T-helper 9 cell (primary cell): ENCODE measurements around the gene PTS.

Source experiments
- DNase-seq: peaks from one replicate; pipeline ENCODE4 v3.0.0-alpha.2; 2020

Gene PTS

DNA sequence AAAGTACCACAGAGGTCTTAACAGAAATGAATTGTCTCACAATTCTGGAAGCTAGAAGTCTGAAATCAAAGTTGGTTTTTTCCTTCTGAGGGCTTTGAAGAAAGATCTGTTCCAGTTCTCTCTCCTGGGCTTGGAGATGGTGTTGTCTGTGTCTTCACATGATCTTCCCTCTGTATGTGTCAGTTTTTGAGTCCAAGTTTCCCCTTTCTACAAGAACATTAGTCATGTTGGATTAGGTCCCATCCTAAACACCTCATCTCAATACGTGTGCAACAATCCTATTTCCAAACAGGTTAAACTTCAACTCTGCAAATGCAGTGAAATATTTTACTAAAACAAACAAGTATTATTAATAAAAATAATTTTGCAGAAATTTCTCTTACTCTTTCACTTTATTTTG is 3.1 kb upstream of the PTS start:
- DNase-seq, result no peak

DNA sequence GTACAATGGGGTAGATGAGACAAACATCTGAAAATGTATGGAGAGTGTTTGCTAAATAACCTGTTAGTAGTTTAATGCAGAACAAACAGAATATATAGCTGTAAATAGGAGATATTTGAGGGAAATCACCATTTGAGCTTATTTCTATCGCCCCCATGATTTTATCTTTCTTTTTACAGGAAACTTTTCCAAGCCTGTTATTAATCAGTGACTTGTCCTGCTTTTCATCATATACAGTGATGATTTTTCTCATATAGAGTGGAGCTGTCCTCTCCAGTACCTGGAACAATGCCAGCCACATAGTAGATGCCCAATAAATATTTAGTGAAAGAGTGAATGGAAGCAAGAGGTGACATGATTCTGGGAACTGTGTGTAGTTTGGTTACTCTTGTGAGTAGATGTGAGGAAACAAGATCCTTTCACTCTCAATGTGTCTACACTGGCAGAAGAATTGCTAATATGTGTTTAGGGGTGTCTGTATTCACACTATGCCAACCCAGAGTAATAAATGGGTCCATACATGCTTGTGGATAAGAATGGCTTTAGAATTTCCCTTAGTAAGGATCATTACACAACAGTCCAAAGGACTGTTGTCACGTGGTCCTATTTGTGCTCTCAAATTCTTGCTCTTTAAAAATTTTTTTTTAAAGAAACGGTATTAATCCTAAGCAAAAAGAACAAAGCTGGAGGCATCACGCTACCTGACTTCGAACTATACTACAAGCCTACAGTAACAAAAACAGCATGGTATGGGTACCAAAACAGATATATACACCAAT is 2.3 kb upstream of the PTS start:
- no peak for DNase-seq

DNA sequence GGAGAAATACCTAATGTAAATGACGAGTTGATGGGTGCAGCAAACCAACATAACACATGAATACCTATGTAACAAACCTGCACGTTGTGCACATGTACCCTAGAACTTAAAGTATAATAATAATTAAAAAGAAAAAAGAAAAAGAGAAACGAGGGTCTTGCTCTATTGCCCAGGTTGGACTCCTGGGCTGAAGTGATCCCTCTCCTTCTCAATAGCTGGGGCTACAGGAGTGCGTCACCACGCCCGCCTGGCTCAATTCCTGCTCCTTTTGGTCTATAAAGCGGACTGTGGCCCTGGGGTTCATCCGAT is 521 bp upstream of the PTS start:
- no peak for DNase-seq

DNA sequence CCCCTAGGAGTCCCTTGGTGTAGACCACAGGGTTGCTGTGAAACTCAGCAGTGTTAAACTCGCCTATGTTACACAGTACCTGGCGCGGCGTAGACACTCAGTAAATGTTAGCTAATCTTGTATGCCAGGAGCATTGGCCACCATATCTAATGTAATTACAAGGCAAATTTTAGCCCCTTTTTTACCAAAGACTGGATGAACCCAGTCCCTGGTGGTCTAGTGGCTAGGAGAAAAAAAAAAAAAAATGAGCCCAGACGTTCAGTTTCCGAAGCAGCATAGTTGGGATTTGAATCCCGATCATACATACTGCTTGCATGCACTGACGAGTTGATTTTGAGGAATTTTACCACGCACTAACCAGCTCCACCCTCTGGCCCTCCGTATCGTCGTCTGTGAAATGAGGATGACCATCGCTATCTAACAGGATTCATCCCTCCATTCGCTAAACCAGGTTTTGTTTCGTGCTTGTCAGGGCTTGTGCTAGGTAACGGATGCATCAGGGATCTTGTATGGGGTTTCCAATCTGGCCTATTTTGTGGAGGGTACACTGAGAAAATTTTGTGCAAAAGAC is 688 bp downstream of the PTS start:
- DNase-seq, result no peak

DNA sequence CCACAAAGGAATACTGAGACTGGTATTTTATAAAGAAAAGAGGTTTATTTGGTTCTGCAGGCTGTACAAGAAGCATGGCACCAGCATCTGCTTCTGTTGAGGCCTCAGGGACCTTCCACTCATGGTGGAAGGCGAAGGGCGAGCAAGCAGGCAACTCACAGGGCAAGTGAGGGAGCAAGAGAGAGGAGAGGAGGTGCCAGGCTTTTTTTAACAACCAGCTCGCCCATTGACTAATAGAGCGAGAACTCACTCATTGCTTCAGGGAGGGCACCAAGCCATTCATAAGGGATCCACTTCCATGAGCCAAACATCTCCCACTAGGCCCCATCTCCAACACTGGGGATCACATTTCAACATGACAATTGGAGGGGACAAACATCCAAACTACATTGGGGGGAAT is 1.2 kb downstream of the PTS start:
- no peak for DNase-seq

DNA sequence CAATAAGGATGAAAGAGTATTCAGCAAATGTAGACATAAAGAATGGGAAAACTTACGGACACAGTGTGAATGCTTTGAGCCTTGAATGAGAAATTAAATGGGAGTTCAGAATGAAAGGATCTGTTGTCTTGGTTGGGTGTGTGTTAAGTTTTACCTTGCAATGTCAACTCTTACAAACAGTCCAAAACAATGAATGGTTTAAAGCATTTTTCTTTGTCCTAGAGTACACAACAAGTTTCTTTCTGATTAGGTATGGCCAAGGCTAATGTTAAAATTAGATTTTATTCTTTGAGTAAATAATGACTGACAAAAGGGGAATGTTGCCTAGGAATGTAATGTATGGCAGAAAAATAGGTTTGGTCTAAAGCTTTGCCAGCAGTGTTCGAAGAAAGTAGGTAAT is 2.5 kb downstream of the PTS start:
- no peak for DNase-seq

DNA sequence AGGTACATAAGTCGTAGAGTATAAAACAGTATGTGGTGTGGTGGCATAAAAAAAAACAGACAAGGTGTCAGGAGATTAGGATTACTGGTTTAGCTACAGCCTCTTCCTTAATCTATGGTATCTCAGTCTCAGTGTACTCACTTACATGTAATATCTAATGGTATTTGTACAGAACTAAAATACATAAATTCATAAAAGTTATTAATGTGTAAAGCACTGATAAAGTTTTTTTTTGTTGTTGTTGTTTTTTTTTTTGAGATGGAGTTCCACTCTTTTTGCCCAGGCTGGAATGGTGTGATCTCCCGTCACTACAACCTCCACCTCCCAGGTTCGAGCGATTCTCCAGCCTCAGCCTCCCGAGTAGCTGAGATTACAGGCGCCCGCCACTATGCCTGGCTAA is 2.9 kb downstream of the PTS start:
- DNase-seq, result no peak

DNA sequence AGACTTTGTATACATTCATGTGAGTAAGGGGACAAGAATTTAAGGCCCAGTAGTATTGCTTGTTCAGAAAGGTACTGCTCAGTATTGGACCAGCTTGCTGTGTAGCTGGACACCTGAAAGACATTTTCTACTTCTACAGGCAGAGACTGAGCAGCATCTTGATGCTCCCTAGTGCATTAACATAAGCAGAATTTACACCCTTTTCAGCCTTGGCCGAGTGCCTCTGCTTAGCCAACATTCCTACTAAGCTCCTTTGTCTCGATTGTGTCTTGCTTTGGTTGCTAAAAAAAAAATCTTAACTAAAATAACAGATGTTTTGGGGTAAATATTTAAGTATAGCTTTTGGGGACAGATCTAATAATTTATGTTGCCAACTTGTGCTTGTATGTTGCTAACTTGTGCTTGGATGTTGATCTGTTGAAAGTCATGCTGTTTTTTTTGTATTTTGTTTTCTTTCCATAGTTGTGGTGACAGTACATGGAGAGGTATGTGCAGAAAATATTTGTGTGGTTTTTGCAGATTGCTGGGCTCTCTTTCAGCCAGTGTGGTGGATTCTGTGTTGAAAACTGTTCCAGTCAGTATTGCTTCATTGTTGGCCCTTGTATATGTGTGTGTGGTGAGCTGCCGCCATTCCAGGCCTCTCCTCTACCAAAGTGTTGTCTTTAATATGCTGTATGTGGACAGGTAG is 3.7 kb downstream of the PTS start:
- no peak for DNase-seq

GRCh38 chr11:112231952-112232351 is 5.7 kb downstream of the PTS start:
- DNase-seq, result no peak

DNA sequence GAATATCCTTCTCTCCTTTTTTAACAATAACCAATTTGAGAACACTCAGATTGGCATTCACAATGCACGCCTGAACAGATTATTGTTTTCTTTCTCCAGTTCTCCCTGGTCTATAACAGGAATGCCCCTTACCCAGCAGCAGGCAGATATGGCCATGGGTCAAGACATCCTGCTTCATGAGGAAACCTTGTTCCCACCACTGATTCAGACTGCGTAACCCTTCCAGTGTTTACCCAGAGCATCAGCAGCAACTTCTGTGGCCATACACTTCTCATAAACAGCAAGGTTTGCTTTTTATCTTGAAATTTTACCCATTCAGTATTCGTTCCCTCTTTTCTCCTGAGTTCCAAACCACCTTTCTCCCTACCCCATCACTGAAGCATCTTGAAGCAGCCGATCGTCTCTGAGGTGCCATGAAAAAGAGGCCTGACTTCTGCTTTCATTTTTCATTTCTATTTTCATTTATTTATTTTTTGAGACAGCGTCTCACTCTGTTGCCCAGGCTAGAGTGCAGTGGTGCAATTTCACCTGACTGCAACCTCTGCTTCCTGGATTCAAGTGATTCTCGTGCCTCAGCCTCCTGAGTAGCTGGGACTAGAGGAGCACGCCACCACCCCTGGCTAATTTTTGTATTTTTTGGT is 9.6 kb downstream of the PTS start:
- no peak for DNase-seq

GRCh38 chr11:112237451-112237850 is 11.2 kb downstream of the PTS start:
- DNase-seq, result no peak

GRCh38 chr11:112238041-112238440 is 11.8 kb downstream of the PTS start:
- DNase-seq, result no peak

GRCh38 chr11:112241486-112241885 is 15.3 kb downstream of the PTS start:
- no peak for DNase-seq

GRCh38 chr11:112247201-112247600 is 21.0 kb downstream of the PTS start:
- DNase-seq, result no peak

- no peak for DNase-seq
Observed at GRCh38 chr11:112248201-112248600, 22.0 kb downstream of the PTS start.

- no peak for DNase-seq
Observed at GRCh38 chr11:112249871-112250610, 23.8 kb downstream of the PTS start.

DNA sequence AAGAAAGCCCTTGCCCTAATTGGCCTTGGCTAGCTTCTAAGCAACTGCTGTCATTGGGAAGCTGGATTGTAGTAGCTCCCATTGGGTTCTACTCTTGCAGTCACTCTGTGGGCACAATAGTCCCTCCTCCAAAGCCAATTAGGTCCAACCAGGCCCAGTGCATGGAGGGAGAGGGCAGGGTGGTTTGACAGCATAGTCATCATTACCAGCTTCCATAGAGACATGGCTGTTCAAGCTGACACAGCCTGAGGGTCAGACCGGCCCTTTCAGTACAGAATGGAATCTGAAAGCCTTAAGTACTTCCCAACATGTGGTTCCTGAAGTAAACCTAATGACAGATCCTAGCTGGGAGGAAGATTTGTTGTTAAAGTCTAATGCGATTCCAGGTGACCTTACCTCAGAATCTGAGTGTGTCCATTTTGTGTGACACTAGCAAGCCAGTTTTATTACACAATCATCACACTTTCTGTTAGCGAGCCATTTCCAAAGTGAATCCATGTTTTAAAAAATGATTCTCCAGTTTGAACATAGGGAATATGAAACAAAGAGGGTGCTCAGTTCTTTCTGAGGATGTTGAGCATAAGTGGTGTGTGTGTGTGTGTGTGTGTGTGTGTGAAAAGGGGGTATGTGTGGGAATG is 27.5 kb downstream of the PTS start:
- DNase-seq, result no peak

DNA sequence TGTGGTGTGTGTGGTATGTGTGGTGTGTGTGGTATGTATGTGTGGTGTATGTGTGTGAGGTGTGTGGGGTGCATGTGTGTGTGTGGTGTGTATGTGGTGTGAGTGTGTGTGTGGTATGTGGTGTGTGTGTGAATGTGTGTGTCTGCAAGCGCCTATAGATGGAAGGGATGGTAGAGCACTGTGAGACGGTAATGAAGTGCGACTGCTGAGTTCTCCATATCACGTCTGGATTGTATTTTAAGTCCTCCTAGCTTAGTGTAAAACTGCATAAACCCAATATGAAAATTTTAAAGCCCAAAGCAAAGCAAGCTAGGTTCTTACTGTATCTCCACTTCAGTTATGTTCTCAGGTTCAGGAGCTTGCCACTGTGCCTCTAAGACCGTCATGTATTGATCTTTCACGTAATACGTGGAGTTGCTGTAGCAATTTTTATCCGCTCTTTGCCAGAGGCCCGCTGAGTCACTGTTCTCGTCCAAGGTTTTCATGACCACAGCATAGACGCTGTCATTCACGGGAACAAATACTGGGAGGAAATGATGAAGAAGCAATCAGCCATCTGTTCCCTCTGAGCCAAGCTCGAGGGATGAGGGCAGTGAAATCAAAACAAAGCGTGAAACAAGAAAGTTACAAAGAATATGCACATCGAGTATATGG is 29.0 kb downstream of the PTS start:
- no peak for DNase-seq

DNA sequence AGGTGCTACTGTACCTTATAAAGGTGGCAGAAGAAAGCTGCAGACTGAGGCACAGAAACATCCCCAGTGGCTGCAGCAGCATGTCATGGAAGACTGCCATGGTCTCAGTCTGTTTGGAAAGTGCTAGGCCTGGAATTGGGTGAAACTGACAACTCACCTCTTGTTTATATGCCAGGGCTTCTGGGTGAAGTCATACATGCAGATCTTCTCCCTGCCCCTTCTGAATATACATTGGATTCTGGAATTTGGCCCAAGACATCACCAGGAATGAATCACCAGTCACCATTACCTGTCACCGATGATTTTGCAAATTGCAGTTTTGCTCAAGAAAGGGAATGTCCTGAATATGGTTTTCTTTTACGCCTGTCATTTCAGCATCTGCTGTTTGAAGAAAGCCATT is 34.3 kb downstream of the PTS start, which contains the start of gene PLET1:
PLET1 (minus strand) TSS at position 371 of the 400 bp plus-strand sequence; CDS start at position 100, 271 bp downstream.
- DNase-seq, result no peak

- no peak for DNase-seq
Observed at GRCh38 chr11:112265659-112266409, 39.6 kb downstream of the PTS start.

GRCh38 chr11:112266410-112266778 is 40.2 kb downstream of the PTS start:
- DNase-seq, result no peak
